HepG2 (cell line): ENCODE measurements around the gene C14orf119. TPM values are rescaled to one million over a fixed set of nuclear protein-coding genes. Genes with fewer than 3 reads are reported as not detected.
A peak's percentile ranks its signal among the peaks of the same experiment; 100 is the strongest.

ENCODE experiments used
- HDAC6 ChIP-seq: fragments of 200-600 bp; sonication (generic); IDR thresholded peaks from 2 replicates; pipeline ENCODE4 v1.7.0; 2017; ENCODE audit warnings: mild to moderate bottlenecking, antibody characterized with exemption, low read length, low read depth
- HES4 ChIP-seq: sonication (generic); formaldehyde crosslinking; IDR thresholded peaks from 2 replicates; pipeline ENCODE4 v1.9.0; 2021; ENCODE audit warnings: mild to moderate bottlenecking, missing genetic modification reagents, borderline replicate concordance
- HOXD1 ChIP-seq: sonication (generic); formaldehyde crosslinking; IDR thresholded peaks from 2 replicates; pipeline ENCODE4 v1.5.0; 2020; ENCODE audit warnings: missing genetic modification reagents
- KAT7 ChIP-seq: IDR thresholded peaks from 2 replicates; pipeline ENCODE4 v1.6.1; 2018; ENCODE audit warnings: borderline replicate concordance, missing compliant biosample characterization
- MEF2D ChIP-seq: sonication (generic); formaldehyde crosslinking; IDR thresholded peaks from 2 replicates; pipeline ENCODE4 v1.5.1; 2020; ENCODE audit warnings: mild to moderate bottlenecking, missing genetic modification reagents
- MEIS2 ChIP-seq: sonication (generic); formaldehyde crosslinking; IDR thresholded peaks from 2 replicates; pipeline ENCODE4 v1.9.0; 2021; ENCODE audit warnings: mild to moderate bottlenecking, missing genetic modification reagents
- SATB2 ChIP-seq: sonication (generic); formaldehyde crosslinking; IDR thresholded peaks from 2 replicates; pipeline ENCODE4 v1.5.0; 2020; ENCODE audit warnings: missing genetic modification reagents
- YY1 ChIP-seq: IDR thresholded peaks from 2 replicates; pipeline ENCODE4 v1.6.1; 2011; ENCODE audit warnings: low read length, low read depth, moderate library complexity, mild to moderate bottlenecking; ENCODE audit not compliant: insufficient read depth, insufficient replicate concordance
- ZBTB21 ChIP-seq: sonication (generic); formaldehyde crosslinking; IDR thresholded peaks from 2 replicates; pipeline ENCODE4 v1.4.0; 2020; ENCODE audit warnings: missing genetic modification reagents
- polyA plus RNA-seq, 8 experiments: library from polyadenylated mRNA; depleted of rRNA in 3 of 8; stranded (reverse) in 7 of 8; unstranded in 1 of 8; fragments of >200 nt; fragmentation: Illumina TruSeq in 4 of 8; extraction: Trizol in 4 of 8; gene quantifications; 2 replicates each; pipeline versions ENCODE4 v1.2.1 to v1.2.3, GENCODE V29; 2011 to 2016; ENCODE audit warnings: low read depth in 4 of 8, missing spikeins in 1 of 8, mixed read lengths in 1 of 8; ENCODE audit not compliant: insufficient read depth in 1 of 8
- total RNA-seq, 5 experiments: library from RNA; depleted of rRNA; stranded (reverse); fragments of >200 nt; fragmentation: Illumina TruSeq; extraction: Trizol; gene quantifications; 2 replicates each; pipeline ENCODE4 v1.2.3, GENCODE V29; 2016; ENCODE audit warnings: low read depth in 1 of 5
- TF ChIP-seq, protein P1 (sequence below): sonication (generic); formaldehyde crosslinking; IDR thresholded peaks from 2 replicates; pipeline ENCODE4 v1.4.0; 2020; ENCODE audit warnings: missing genetic modification reagents, borderline replicate concordance
- TF ChIP-seq, protein P2 (sequence below): sonication (generic); formaldehyde crosslinking; IDR thresholded peaks from 2 replicates; pipeline ENCODE4 v1.4.0; 2020; ENCODE audit warnings: missing genetic modification reagents
- TF ChIP-seq, protein P3 (sequence below): sonication (generic); formaldehyde crosslinking; IDR thresholded peaks from 2 replicates; pipeline ENCODE4 v1.5.1; 2020; ENCODE audit warnings: mild to moderate bottlenecking, missing genetic modification reagents, moderate library complexity
- TF ChIP-seq, protein P4 (sequence below): sonication (generic); formaldehyde crosslinking; IDR thresholded peaks from 2 replicates; pipeline ENCODE4 v1.4.0; 2020; ENCODE audit warnings: missing genetic modification reagents
- TF ChIP-seq, protein P5 (sequence below): IDR thresholded peaks from 2 replicates; pipeline ENCODE4 v1.6.1; 2018; ENCODE audit warnings: missing genetic modification reagents, mild to moderate bottlenecking, missing compliant biosample characterization

The C14orf119 gene
- total and polyA plus RNA-seq, 2 of the 13 experiments (the other 11 are each of a cell fraction or from before 2014, with no cell fraction given), result 117 to 206 TPM

DNA sequence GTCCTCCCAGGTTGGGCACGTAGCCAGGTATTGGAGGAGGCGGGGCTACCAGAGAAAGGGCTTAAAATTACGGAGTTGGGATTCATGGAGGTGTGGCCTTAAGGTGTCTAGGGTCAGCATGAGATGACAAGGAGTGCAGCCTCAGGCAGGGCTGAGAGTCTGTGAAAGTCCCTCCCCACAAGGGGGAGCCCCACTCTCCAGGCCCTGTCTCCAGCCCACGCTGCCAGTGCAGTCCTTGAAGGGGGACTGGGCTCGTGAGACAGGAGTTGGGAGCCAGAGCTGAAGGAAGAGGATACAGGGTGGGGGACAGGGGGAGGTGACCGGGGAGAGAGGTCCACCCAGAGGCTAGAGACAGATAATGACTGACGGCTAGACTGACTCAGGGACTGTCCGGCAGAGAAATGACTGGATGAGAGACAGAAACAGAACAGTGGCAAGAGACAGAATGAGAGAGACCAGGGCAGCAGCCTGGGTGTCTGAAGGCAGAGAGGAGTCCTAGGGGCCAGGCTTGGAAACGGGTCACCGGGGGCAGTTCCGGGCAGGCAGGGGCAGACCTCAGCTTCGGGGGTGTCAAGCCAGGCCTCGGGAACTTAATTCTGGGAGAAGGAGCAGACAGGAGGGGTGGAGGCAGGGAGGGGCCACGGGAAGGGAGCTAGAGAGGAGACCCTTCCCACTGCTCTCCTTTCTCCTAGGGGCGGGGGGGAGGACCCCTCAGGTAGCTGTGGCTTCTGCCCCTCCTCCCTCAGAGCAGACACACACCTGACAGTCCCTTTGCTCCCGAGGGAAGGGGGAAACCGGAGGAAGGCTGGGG lies 39.0 kb upstream of the C14orf119 start (continued):
- TF ChIP-seq HDAC6, result no peak
- TF ChIP-seq ZBTB21 (CRISPR knock-in tag), result no peak
- TF ChIP-seq MEIS2, result peak; percentile 46; the same call in 1 of the 2 replicates
- no peak; the same call in 1 of the 2 replicates for TF ChIP-seq MEF2D (CRISPR knock-in tag)
- TF ChIP-seq HES4 (CRISPR knock-in tag), result peak; percentile 83; the same call in 1 of the 2 replicates
- no peak for TF ChIP-seq YY1
- TF ChIP-seq, protein P1, sequence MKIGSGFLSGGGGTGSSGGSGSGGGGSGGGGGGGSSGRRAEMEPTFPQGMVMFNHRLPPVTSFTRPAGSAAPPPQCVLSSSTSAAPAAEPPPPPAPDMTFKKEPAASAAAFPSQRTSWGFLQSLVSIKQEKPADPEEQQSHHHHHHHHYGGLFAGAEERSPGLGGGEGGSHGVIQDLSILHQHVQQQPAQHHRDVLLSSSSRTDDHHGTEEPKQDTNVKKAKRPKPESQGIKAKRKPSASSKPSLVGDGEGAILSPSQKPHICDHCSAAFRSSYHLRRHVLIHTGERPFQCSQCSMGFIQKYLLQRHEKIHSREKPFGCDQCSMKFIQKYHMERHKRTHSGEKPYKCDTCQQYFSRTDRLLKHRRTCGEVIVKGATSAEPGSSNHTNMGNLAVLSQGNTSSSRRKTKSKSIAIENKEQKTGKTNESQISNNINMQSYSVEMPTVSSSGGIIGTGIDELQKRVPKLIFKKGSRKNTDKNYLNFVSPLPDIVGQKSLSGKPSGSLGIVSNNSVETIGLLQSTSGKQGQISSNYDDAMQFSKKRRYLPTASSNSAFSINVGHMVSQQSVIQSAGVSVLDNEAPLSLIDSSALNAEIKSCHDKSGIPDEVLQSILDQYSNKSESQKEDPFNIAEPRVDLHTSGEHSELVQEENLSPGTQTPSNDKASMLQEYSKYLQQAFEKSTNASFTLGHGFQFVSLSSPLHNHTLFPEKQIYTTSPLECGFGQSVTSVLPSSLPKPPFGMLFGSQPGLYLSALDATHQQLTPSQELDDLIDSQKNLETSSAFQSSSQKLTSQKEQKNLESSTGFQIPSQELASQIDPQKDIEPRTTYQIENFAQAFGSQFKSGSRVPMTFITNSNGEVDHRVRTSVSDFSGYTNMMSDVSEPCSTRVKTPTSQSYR (CRISPR knock-in tag), result 0 out of 2 replicates have a peak, but pooled peaks have one; percentile 24
- TF ChIP-seq, protein P2, sequence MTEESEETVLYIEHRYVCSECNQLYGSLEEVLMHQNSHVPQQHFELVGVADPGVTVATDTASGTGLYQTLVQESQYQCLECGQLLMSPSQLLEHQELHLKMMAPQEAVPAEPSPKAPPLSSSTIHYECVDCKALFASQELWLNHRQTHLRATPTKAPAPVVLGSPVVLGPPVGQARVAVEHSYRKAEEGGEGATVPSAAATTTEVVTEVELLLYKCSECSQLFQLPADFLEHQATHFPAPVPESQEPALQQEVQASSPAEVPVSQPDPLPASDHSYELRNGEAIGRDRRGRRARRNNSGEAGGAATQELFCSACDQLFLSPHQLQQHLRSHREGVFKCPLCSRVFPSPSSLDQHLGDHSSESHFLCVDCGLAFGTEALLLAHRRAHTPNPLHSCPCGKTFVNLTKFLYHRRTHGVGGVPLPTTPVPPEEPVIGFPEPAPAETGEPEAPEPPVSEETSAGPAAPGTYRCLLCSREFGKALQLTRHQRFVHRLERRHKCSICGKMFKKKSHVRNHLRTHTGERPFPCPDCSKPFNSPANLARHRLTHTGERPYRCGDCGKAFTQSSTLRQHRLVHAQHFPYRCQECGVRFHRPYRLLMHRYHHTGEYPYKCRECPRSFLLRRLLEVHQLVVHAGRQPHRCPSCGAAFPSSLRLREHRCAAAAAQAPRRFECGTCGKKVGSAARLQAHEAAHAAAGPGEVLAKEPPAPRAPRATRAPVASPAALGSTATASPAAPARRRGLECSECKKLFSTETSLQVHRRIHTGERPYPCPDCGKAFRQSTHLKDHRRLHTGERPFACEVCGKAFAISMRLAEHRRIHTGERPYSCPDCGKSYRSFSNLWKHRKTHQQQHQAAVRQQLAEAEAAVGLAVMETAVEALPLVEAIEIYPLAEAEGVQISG (CRISPR knock-in tag), result peak; percentile 66; the same call in 1 of the 2 replicates
- no peak for TF ChIP-seq SATB2 (CRISPR knock-in tag)
- TF ChIP-seq, protein P3, sequence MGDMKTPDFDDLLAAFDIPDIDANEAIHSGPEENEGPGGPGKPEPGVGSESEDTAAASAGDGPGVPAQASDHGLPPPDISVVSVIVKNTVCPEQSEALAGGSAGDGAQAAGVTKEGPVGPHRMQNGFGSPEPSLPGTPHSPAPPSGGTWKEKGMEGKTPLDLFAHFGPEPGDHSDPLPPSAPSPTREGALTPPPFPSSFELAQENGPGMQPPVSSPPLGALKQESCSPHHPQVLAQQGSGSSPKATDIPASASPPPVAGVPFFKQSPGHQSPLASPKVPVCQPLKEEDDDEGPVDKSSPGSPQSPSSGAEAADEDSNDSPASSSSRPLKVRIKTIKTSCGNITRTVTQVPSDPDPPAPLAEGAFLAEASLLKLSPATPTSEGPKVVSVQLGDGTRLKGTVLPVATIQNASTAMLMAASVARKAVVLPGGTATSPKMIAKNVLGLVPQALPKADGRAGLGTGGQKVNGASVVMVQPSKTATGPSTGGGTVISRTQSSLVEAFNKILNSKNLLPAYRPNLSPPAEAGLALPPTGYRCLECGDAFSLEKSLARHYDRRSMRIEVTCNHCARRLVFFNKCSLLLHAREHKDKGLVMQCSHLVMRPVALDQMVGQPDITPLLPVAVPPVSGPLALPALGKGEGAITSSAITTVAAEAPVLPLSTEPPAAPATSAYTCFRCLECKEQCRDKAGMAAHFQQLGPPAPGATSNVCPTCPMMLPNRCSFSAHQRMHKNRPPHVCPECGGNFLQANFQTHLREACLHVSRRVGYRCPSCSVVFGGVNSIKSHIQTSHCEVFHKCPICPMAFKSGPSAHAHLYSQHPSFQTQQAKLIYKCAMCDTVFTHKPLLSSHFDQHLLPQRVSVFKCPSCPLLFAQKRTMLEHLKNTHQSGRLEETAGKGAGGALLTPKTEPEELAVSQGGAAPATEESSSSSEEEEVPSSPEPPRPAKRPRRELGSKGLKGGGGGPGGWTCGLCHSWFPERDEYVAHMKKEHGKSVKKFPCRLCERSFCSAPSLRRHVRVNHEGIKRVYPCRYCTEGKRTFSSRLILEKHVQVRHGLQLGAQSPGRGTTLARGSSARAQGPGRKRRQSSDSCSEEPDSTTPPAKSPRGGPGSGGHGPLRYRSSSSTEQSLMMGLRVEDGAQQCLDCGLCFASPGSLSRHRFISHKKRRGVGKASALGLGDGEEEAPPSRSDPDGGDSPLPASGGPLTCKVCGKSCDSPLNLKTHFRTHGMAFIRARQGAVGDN (CRISPR knock-in tag), result peak; percentile 70
- TF ChIP-seq, protein P4, sequence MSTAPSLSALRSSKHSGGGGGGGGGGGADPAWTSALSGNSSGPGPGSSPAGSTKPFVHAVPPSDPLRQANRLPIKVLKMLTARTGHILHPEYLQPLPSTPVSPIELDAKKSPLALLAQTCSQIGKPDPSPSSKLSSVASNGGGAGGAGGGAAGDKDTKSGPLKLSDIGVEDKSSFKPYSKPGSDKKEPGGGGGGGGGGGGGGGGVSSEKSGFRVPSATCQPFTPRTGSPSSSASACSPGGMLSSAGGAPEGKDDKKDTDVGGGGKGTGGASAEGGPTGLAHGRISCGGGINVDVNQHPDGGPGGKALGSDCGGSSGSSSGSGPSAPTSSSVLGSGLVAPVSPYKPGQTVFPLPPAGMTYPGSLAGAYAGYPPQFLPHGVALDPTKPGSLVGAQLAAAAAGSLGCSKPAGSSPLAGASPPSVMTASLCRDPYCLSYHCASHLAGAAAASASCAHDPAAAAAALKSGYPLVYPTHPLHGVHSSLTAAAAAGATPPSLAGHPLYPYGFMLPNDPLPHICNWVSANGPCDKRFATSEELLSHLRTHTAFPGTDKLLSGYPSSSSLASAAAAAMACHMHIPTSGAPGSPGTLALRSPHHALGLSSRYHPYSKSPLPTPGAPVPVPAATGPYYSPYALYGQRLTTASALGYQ, result no peak
- TF ChIP-seq HOXD1, result no peak
- TF ChIP-seq, protein P5, sequence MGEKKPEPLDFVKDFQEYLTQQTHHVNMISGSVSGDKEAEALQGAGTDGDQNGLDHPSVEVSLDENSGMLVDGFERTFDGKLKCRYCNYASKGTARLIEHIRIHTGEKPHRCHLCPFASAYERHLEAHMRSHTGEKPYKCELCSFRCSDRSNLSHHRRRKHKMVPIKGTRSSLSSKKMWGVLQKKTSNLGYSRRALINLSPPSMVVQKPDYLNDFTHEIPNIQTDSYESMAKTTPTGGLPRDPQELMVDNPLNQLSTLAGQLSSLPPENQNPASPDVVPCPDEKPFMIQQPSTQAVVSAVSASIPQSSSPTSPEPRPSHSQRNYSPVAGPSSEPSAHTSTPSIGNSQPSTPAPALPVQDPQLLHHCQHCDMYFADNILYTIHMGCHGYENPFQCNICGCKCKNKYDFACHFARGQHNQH (CRISPR knock-in tag), result peak; percentile 55; the same call in 1 of the 2 replicates
- 0 out of 2 replicates have a peak, but pooled peaks have one; percentile 70 for TF ChIP-seq KAT7 (CRISPR knock-in tag)
